Stimulated activated CD8-positive, alpha-beta memory T cell treated with anti-CD3 and anti-CD28 coated beads, Interleukin-7, amount 100 ng/mL, for 4 hours (primary cell): ENCODE results near the gene ZNF225.
"Not testable (repeated sequence)": the region's sequence is repeated elsewhere in the genome, so short reads cannot be mapped to it uniquely, and the experiment has no call there.

Experiments used
- DNase-seq, 2 donors: peaks; one replicate each; pipeline ENCODE4 v3.0.0-alpha.2; 2020; ENCODE audit warnings: low read depth in 2 of 2

ZNF225 gene

DNA sequence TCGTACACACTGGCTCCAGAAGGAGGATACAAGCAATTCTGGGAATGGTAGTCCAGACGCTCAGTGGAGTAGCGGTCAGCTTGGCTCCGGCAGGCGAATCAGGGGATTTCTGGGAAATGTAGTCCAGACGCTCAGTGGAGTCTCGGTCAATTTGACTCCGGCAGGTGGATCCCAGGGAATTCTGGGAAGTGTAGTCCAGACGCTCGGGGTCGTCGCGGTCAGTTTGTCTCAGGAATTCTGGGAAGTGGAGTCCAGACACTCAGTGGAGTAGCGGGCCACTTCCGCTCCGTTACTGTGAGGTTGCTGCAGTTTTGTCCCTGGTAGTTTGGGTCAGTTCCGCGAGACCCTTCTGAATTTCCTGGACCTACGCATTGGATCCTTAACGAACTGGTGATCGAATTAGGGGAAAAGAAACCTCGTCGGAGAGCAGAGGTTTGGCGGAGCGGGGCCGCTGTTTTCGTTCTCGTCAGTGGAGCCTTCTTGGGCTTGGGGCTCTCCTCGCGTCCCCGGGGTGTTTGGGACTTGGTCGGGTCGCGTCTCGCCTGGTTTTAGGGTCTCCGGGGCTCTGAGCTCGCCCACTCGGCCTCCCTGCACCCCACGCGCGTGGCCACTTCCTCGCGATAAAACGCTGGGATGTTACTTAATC, at the start of gene ZNF225:
TSS of gene ZNF225 (plus strand) at position 262 of the 646 bp plus-strand sequence. CDS start 2,429 bp downstream, outside the sequence.
- peak; percentile 79 to 82 for DNase-seq

- no peak for DNase-seq
These were observed 46.9 kb upstream of the ZNF225 start for GRCh38 chr19:44066305-44066704.

GRCh38 chr19:44069415-44069814, 43.8 kb upstream of the ZNF225 start:
- no peak for DNase-seq

- peak; percentile 73 to 79 for DNase-seq
These were observed 41.2 kb upstream of the ZNF225 start, which contains the start of gene ZNF284 for GRCh38 chr19:44071824-44072542. ZNF284 (plus strand) TSS chr19:44072159; CDS start chr19:44076390, 4,231 bp downstream.

DNA sequence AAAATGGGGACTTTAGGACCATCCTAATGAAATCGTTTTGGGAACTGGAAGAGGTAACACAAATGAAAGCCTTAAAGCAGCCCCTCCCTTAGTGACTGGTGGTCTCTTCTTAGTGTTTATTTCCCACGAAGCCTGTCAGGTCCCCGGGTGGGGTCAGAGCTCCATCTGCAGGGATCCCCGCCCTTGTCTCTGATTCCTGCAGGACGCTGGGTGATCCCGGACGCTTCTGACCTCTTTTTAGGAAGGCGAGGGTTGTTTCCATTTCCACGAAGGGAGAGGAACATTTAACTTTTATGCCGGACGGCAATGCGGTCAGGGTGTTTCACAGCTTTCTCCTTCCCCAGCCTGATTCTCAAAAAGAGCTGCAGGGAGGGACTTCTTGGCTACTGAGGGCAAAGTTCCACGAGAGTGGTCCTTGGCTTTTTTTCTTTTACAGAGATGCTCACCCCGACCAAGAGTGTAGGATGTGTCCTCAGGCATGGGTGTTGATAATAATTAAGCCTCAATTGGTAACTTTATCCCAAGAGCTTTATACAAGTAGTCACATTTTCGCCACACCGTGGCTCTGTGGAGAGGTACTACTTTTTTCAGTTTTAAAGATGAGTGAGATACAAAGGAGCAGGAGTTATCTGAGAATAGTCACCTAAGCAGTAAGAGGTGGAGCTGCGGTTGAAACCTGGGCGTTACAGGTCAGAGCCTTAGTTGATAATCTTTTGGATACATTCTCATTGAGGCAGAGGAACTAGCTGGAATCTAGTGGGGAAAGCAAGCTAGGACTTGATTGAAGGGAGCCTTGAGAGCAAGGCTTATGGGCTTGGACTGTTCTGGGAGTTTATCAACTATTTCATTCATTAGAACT, 40.4 kb upstream of the ZNF225 start:
- DNase-seq = no peak

DNA sequence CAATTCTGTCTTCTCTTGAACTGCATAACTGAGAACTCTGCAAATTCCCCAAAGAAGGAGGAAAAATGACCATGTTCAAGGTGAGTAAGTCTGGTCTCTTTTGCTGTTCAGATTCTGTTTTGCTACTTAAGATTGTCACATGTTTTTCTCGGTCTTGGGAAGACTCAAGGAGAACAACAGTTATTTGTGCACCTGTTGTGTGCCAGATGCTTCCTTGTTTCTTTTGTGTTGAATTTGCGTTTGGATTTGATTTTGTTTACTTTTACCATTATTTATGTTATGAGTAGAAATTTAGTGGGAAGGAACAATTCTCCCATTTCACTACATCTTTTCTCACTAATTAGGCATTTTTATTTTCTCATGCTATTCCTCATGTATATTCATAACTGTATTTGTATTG, 36.9 kb upstream of the ZNF225 start:
- no peak for DNase-seq

GRCh38 chr19:44092108-44092507, 21.1 kb upstream of the ZNF225 start:
- no peak for DNase-seq

GRCh38 chr19:44093931-44094765, 19.1 kb upstream of the ZNF225 start, which contains the start of gene ZNF224:
ZNF224 (plus strand) TSS chr19:44094361; CDS start chr19:44097874, 3,513 bp downstream.
- peak; percentile 68 to 78 for DNase-seq

GRCh38 chr19:44107751-44108150, 5.4 kb upstream of the ZNF225 start:
- no peak for DNase-seq

DNA sequence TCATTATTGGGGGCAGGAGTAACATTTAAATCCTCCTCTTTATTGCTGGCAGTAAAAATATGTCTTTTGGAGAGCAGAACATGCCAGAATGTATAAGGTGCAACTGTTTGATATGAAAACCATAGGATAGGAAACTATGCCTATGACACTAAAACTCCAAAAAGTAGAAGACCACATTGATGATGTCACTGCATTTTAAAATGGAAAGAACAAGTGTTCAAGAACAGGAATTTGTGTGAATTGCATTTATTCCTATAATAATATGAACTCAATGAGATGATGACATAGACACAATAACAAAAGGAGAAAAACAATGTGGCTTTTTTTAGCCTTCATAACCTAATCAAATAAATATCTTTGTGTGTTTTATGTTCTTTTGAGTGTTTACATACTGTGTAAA, 3.7 kb upstream of the ZNF225 start:
- no peak for DNase-seq

- no peak for DNase-seq
These were observed 1.2 kb upstream of the ZNF225 start for GRCh38 chr19:44111910-44112463.

DNA sequence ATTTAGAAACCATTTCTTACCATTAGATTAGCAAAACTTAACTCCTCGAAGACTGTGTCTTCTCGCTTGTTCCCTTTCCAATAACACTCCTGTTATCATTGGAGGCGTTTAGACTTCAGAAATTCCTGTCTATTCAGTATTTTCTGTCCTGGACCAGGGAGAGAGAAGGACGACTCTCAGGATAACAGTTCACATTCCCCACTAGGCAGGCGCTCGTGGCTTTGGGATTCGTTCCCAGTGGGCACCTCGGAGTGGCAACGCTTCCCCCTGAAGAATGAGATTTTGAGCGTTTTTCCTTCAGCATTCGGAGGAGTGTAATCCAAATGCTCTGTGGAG, 429 bp upstream of the ZNF225 start:
- no peak for DNase-seq

- DNase-seq = no peak
These were observed 688 bp downstream of the ZNF225 start for GRCh38 chr19:44113784-44114390.

- DNase-seq = not testable (repeated sequence)
These were observed 8.0 kb downstream of the ZNF225 start for GRCh38 chr19:44121162-44121561.

- DNase-seq = no peak
These were observed 18.8 kb downstream of the ZNF225 start for GRCh38 chr19:44131955-44132354.

DNA sequence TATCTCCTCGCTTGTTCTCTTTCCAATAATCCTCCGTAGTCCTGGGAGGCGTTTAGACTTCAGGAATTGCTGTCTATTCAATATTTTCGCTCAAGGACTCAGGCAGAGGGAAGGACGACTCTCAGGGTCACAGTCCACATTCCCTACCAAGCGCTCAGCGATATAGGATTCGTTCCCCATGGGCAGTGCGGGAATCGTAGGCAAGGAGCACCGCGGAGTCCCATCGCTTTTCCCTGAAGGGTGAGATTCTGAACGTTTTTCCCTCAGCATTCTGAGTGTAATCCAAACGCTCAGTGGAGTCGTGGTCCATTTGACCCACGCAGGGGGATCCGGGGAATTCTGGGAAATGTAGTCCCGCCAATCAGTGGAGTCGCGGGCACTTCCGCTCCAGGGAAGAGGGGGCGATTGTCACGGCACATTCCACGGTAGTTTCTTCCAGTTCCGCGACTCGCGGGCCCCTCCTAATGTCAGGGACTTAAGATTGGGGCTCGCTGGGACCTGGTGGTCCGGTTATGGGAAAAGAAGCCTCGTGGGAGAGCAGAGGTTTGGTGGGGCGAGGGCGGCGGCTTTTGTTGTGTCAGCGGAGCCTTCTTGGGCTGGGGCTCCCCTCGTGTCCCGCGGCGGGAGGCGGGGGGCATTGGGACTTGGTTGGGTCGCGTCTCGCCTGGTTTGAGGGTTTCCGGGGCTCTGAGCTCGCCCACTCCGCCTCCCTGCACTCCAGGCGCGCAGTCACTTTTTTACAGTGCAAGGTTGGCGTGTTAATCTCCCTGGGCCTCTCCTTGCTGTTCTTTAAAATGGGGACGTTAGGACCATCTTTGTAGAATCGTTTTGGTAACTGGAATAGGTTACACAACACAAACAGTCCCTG, 28.2 kb downstream of the ZNF225 start, which contains the start of gene ZNF234:
TSS of gene ZNF234 (plus strand) at position 364 of the 868 bp plus-strand sequence. CDS start 3,079 bp downstream, outside the sequence.
- peak; percentile 67 to 69 for DNase-seq

GRCh38 chr19:44142059-44142433, 28.8 kb downstream of the ZNF225 start:
- DNase-seq = no peak

- no peak for DNase-seq
These were observed 36.6 kb downstream of the ZNF225 start for GRCh38 chr19:44149776-44150175.

- no peak for DNase-seq
These were observed 38.3 kb downstream of the ZNF225 start for GRCh38 chr19:44151491-44151890.

DNA sequence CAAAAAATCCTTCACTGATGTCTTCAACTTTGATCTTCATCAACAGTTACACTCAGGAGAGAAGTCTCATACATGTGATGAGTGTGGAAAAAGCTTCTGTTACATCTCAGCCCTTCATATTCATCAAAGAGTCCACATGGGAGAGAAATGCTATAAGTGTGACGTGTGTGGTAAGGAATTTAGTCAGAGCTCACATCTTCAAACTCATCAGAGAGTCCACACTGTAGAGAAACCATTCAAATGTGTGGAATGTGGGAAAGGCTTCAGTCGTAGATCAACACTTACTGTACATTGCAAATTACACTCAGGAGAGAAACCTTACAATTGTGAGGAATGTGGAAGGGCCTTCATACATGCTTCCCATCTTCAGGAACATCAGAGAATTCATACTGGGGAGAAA, 43.3 kb downstream of the ZNF225 start:
- no peak for DNase-seq
